Endometrial microvascular endothelial cells (primary cell): ENCODE results near the gene HSD17B12. TPM values are rescaled to one million over a fixed set of nuclear protein-coding genes. Genes with fewer than 3 reads are reported as not detected.

Source experiments
- in situ Hi-C: cut with HindIII; loops from 2 replicates; pipeline ENCODE4 v1.10.0; 2017; ENCODE audit warnings: low sequenced_read_pairs, low pct_unique_long_range_greater_than_20kb; ENCODE audit errors: inconsistent ontology term
- total RNA-seq: library from RNA; depleted of rRNA; stranded (reverse); fragments of >200 nt; gene quantifications from one replicate; pipeline ENCODE4 v1.2.3, GENCODE V29; 2015; ENCODE audit errors: inconsistent ontology term

HSD17B12 gene
- total RNA-seq, 1 donor from 2014 or later, result 80.3 TPM

- in situ Hi-C loops, result no loop called here
Measured at GRCh38 chr11:43785318-43785717, 104.8 kb downstream of the HSD17B12 start.

- in situ Hi-C loops, result no loop called here
Measured at GRCh38 chr11:43786016-43786415, 105.5 kb downstream of the HSD17B12 start.

GRCh38 chr11:43787824-43788223, 107.3 kb downstream of the HSD17B12 start:
- in situ Hi-C loops, result no loop called here

- in situ Hi-C loops, result no loop called here
Measured at GRCh38 chr11:43788421-43788820, 107.9 kb downstream of the HSD17B12 start.

- in situ Hi-C loops, result no loop called here
Measured at GRCh38 chr11:43789700-43790443, 109.3 kb downstream of the HSD17B12 start.

- in situ Hi-C loops, result no loop called here
Measured at GRCh38 chr11:43790444-43790794, 109.9 kb downstream of the HSD17B12 start.

GRCh38 chr11:43797337-43797736, 116.8 kb downstream of the HSD17B12 start:
- in situ Hi-C loops, result no loop called here

- in situ Hi-C loops, result no loop called here
Measured at GRCh38 chr11:43797866-43798265, 117.3 kb downstream of the HSD17B12 start.

- in situ Hi-C loops, result no loop called here
Measured at GRCh38 chr11:43802509-43802908, 122.0 kb downstream of the HSD17B12 start.

- in situ Hi-C loops, result no loop called here
Measured at GRCh38 chr11:43803766-43804165, 123.2 kb downstream of the HSD17B12 start.

- in situ Hi-C loops, result no loop called here
Measured at GRCh38 chr11:43806976-43807375, 126.4 kb downstream of the HSD17B12 start.

GRCh38 chr11:43810929-43811596, 130.5 kb downstream of the HSD17B12 start:
- in situ Hi-C loops, result no loop called here

GRCh38 chr11:43812471-43812870, 131.9 kb downstream of the HSD17B12 start:
- in situ Hi-C loops, result no loop called here

GRCh38 chr11:43818220-43818619, 137.7 kb downstream of the HSD17B12 start:
- in situ Hi-C loops, result no loop called here

GRCh38 chr11:43819926-43820325, 139.4 kb downstream of the HSD17B12 start:
- in situ Hi-C loops, result no loop called here

GRCh38 chr11:43823316-43823715, 142.8 kb downstream of the HSD17B12 start:
- in situ Hi-C loops, result no loop called here

GRCh38 chr11:43823851-43824250, 143.3 kb downstream of the HSD17B12 start:
- in situ Hi-C loops, result no loop called here

- in situ Hi-C loops, result no loop called here
Measured at GRCh38 chr11:43825217-43825816, 144.8 kb downstream of the HSD17B12 start.

- in situ Hi-C loops, result no loop called here
Measured at GRCh38 chr11:43830928-43831440, 150.4 kb downstream of the HSD17B12 start.

GRCh38 chr11:43832536-43832935, 152.0 kb downstream of the HSD17B12 start:
- in situ Hi-C loops, result no loop called here
